ENCODE measurements around the gene ENTPD6. TPM values are rescaled to one million over a fixed set of nuclear protein-coding genes. Genes with fewer than 3 reads are reported as not detected.

ENTPD6 gene
- total and polyA plus RNA-seq, 2 experiments from 2014 or later, result 80.4 to 87.1 TPM

DNA sequence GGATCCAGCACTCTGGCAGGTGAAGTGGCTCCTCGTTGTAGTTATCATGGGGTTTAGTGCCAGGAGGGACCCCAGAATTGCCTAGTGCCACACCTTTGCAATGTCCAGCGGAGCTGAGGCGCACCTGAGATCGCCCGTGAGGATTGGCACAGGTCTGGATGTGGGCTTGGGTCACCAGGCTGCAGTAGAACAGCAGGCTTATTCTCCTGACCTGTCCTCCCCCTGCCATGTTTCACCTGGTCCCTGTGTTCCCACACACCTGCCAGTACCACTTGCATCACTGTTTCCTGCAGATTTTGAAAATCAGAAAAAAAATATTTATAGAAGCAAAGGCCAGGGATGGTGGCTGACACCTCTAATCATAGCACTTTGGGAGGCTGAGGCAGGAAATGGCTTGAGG is 16.7 kb downstream of the ENTPD6 start:
- no peak for DNase-seq (ENCODE audit: low spot score)
- no peak overlapping the region for H3K27ac ChIP-seq
- no peaks in the 10 kb centered on the region for H3K9me3 ChIP-seq (ENCODE audit: low read depth)
- no peak overlapping the region for H3K4me2 ChIP-seq
- H4K20me1 ChIP-seq (ENCODE audit: insufficient read depth, poor library complexity, severe bottlenecking), result no peaks in the 10 kb centered on the region
- H3K4me3 ChIP-seq, result no peak overlapping the region
- TF ChIP-seq, protein P1, sequence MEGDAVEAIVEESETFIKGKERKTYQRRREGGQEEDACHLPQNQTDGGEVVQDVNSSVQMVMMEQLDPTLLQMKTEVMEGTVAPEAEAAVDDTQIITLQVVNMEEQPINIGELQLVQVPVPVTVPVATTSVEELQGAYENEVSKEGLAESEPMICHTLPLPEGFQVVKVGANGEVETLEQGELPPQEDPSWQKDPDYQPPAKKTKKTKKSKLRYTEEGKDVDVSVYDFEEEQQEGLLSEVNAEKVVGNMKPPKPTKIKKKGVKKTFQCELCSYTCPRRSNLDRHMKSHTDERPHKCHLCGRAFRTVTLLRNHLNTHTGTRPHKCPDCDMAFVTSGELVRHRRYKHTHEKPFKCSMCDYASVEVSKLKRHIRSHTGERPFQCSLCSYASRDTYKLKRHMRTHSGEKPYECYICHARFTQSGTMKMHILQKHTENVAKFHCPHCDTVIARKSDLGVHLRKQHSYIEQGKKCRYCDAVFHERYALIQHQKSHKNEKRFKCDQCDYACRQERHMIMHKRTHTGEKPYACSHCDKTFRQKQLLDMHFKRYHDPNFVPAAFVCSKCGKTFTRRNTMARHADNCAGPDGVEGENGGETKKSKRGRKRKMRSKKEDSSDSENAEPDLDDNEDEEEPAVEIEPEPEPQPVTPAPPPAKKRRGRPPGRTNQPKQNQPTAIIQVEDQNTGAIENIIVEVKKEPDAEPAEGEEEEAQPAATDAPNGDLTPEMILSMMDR (IDR thresholded peaks at IDR 0.05; ENCODE audit: poor library complexity), result no peak
- TF ChIP-seq EZH2phosphoT487 (IDR thresholded peaks at IDR 0.05; ENCODE audit: low read depth, severe bottlenecking, unreplicated experiment) (no peak), EZH2 (IDR thresholded peaks at IDR 0.05; ENCODE audit: borderline replicate concordance) (no peak)
- 98% methylated on average over 5 of the region's 5 CpGs for WGBS (ENCODE audit: low lambda C conversion rate, missing lambda C conversion rate)
- no peaks in the 10 kb centered on the region for H3K36me3 ChIP-seq (replicated peaks; ENCODE audit: insufficient read depth, low read depth)
- no peaks in the 10 kb centered on the region for H3K4me1 ChIP-seq (ENCODE audit: insufficient read depth)
- H3K79me2 ChIP-seq, result no peaks in the 10 kb centered on the region
- H3K27me3 ChIP-seq, result no peaks in the 10 kb centered on the region
- no peak overlapping the region for H2AFZ ChIP-seq
- H3K9me2 ChIP-seq (replicated peaks; ENCODE audit: insufficient read depth), result no peaks in the 10 kb centered on the region

DNA sequence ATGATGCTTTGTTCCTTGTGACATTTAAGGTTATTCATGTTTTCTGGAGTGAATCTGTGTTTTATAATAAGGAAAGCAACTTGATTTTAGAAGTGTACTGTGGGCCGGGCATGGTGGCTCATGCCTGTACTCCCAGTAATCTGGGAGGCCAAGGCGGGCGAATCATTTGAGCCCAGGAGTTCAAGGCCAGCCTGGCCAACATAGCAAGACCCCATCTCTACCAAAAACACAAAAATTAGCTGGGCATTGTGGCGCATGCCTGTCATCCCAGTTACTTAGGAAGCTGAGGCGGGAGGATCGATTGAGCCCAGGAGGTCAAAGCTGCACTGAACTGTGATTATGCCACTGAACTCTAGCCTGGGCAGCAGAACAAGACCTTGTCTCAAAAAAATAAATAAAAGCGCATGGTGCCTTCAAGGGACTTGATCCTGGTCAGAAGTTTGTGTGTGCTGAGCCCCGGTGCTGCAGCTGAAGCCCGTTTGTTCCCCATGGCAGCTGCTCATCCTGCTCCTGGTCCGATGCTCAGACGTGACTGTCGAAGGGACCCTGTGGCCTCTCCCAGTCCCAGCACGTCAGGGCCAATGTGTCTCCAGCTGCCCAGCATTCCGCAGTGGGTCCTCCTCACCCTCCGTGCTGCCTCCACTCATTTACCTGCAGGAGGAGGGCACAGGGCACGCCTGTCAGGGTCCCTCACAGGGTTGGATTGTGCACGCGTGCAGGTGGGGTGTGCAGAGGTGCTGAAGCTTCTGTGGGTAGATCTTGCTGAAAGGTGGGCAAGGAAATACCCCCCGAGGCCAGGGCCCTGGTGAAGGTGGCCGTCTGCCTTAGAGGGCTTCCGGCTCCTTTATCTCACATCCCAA is 18.3 kb downstream of the ENTPD6 start:
- 96% methylated on average over 21 of the region's 21 CpGs for WGBS (ENCODE audit: low lambda C conversion rate, missing lambda C conversion rate)
- Histone ChIP-seq H3K27me3 (no peaks in the 10 kb centered on the region), H3K4me3 (no peak overlapping the region), H3K4me2 (no peak overlapping the region), H3K27ac (no peak overlapping the region), H2AFZ (no peak overlapping the region), H3K79me2 (no peaks in the 10 kb centered on the region), H3K9me3 (ENCODE audit: low read depth) (no peaks in the 10 kb centered on the region), H3K4me1 (ENCODE audit: insufficient read depth) (no peaks in the 10 kb centered on the region), H3K9me2 (replicated peaks; ENCODE audit: insufficient read depth) (no peaks in the 10 kb centered on the region), H3K36me3 (replicated peaks; ENCODE audit: insufficient read depth, low read depth) (no peaks in the 10 kb centered on the region), H4K20me1 (ENCODE audit: insufficient read depth, poor library complexity, severe bottlenecking) (no peaks in the 10 kb centered on the region)
- no peak for DNase-seq (ENCODE audit: low spot score)
- TF ChIP-seq EZH2phosphoT487 (IDR thresholded peaks at IDR 0.05; ENCODE audit: low read depth, severe bottlenecking, unreplicated experiment), result no peak
- no peak for TF ChIP-seq EZH2 (IDR thresholded peaks at IDR 0.05; ENCODE audit: borderline replicate concordance)
- TF ChIP-seq, protein P1 (IDR thresholded peaks at IDR 0.05; ENCODE audit: poor library complexity), result no peak

DNA sequence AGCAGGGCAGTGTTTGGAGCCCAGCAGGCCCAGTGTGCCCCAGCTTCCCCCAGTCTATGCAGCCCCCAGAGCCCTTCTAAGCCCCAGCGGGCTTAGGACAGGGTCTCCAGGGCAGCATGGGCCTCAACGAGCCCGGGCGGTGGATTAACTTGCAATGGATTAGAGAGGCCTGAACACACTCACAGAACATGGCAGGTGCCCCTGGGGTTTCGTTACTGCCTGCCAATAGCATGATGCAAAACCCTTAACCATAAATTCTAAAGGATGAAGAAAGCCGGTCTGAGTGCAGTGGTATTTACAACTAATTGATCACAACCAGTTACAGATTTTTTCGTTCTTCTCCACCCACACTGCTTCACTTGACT is 18.9 kb downstream of the ENTPD6 start:
- WGBS (ENCODE audit: low lambda C conversion rate, missing lambda C conversion rate), result 89% methylated on average over 7 of the region's 7 CpGs
- Histone ChIP-seq H2AFZ (no peak overlapping the region), H4K20me1 (ENCODE audit: insufficient read depth, poor library complexity, severe bottlenecking) (no peaks in the 10 kb centered on the region), H3K4me2 (no peak overlapping the region), H3K79me2 (no peaks in the 10 kb centered on the region), H3K9me3 (ENCODE audit: low read depth) (no peaks in the 10 kb centered on the region), H3K4me3 (no peak overlapping the region), H3K4me1 (ENCODE audit: insufficient read depth) (no peaks in the 10 kb centered on the region), H3K9me2 (replicated peaks; ENCODE audit: insufficient read depth) (no peaks in the 10 kb centered on the region), H3K36me3 (replicated peaks; ENCODE audit: insufficient read depth, low read depth) (no peaks in the 10 kb centered on the region), H3K27ac (no peak overlapping the region), H3K27me3 (no peaks in the 10 kb centered on the region)
- TF ChIP-seq EZH2 (IDR thresholded peaks at IDR 0.05; ENCODE audit: borderline replicate concordance) (no peak), EZH2phosphoT487 (IDR thresholded peaks at IDR 0.05; ENCODE audit: low read depth, severe bottlenecking, unreplicated experiment) (no peak)
- TF ChIP-seq, protein P1 (IDR thresholded peaks at IDR 0.05; ENCODE audit: poor library complexity), result no peak
- DNase-seq (ENCODE audit: low spot score), result no peak
